Spleen (tissue), 11 donors: ENCODE measurements around the gene PUSL1. TPM values are rescaled to one million over a fixed set of nuclear protein-coding genes. Genes with fewer than 3 reads are reported as not detected.
A peak's percentile ranks its signal among the peaks of the same experiment; 100 is the strongest.

ENCODE experiments used
- DNase-seq: peaks from one replicate; pipeline ENCODE4 v3.0.0-alpha.2; 2020
- H3K27ac ChIP-seq, 8 donors: fragments of 200-600 bp; sonication (generic) in 7 of 8; 1 replicate in 4 of 8; 2 replicates in 4 of 8; pipeline versions ENCODE4 v1.5.0 to v1.8.0; 2016 to 2021; ENCODE audit warnings: inconsistent platforms in 4 of 8, mild to moderate bottlenecking in 4 of 8, moderate library complexity in 1 of 8
- H3K27me3 ChIP-seq, 7 donors: fragments of 200-600 bp; sonication (generic) in 6 of 7; replicated peaks in 1 of 7; 1 replicate in 4 of 7; 2 replicates in 3 of 7; pipeline versions ENCODE4 v1.5.0 to v1.8.0; 2016 to 2021; ENCODE audit warnings: inconsistent platforms in 3 of 7, mild to moderate bottlenecking in 1 of 7
- H3K36me3 ChIP-seq, 6 donors: fragments of 200-600 bp; sonication (generic) in 5 of 6; 1 replicate in 4 of 6; 2 replicates in 2 of 6; pipeline versions ENCODE4 v1.5.0 to v1.8.0; 2016 to 2021; ENCODE audit warnings: inconsistent platforms in 2 of 6
- H3K4me1 ChIP-seq, 6 donors: fragments of 200-600 bp; sonication (generic) in 5 of 6; 1 replicate in 3 of 6; 2 replicates in 3 of 6; pipeline versions ENCODE4 v1.5.0 to v1.8.0; 2016 to 2021; ENCODE audit warnings: inconsistent platforms in 3 of 6
- H3K4me3 ChIP-seq, 8 donors: fragments of 200-600 bp; sonication (generic) in 7 of 8; 1 replicate in 4 of 8; 2 replicates in 4 of 8; pipeline versions ENCODE4 v1.5.0 to v1.8.0; 2016 to 2021; ENCODE audit warnings: inconsistent platforms in 4 of 8, mild to moderate bottlenecking in 4 of 8, moderate library complexity in 2 of 8
- H3K9me3 ChIP-seq, 8 donors: fragments of 200-600 bp; sonication (generic) in 7 of 8; 1 replicate in 4 of 8; 2 replicates in 4 of 8; pipeline versions ENCODE4 v1.5.0 to v1.8.0; 2016 to 2021; ENCODE audit warnings: inconsistent platforms in 4 of 8
- POLR2A ChIP-seq, 3 donors: fragments of 450-650 bp; IDR thresholded peaks; one replicate each; pipeline ENCODE4 v1.5.1; 2017; ENCODE audit warnings: antibody characterized with exemption in 3 of 3, mild to moderate bottlenecking in 1 of 3
- POLR2AphosphoS5 ChIP-seq, 3 donors: sonication (generic); formaldehyde crosslinking; IDR thresholded peaks; one replicate each; pipeline ENCODE4 v1.5.1; 2017; ENCODE audit warnings: antibody characterized with exemption in 3 of 3
- WGBS, 5 donors: extraction: QIAGEN DNeasy Blood & Tissue Kit in 3 of 5; methylation state at CpG; one replicate each; pipeline versions ENCODE4 v1.1.5 to v1.1.7; 2013 to 2018; 5-methylcytosine and 5-hydroxymethylcytosine counted together
- intact Hi-C: fragments of 100-400 bp; cut with DNase I; formaldehyde crosslinking; loops from one replicate; pipeline ENCODE4 v1.15.0; 2023; ENCODE audit warnings: low total_unique reads
- polyA plus RNA-seq, 3 donors: library from polyadenylated mRNA; stranded (reverse); fragments of 200-250 nt; gene quantifications; one replicate each; pipeline ENCODE4 v1.2.1, GENCODE V29; 2013
- total RNA-seq, 7 donors: library from RNA; depleted of rRNA in 3 of 7; stranded (reverse); fragments of >200 nt in 3 of 7; fragmentation: NEBNext Ultra II Directional in 4 of 7; extraction: Animal tissue kit (Norgen Biotek cat#: 25700) in 4 of 7; gene quantifications; one replicate each; pipeline versions ENCODE4 v1.1.0 to v1.2.1, GENCODE V29; 2016 to 2021
- TF ChIP-seq, protein P1 (sequence below), 11 experiments: fragments of 200-600 bp in 7 of 11; fragments of 450-650 bp in 4 of 11; sonication (generic) in 4 of 11; IDR thresholded peaks in 8 of 11; conservative IDR thresholded peaks in 3 of 11; 1 replicate in 7 of 11; 2 replicates in 4 of 11; pipeline versions ENCODE4 v1.4.0 to v1.8.0; 2016 to 2021; ENCODE audit warnings: antibody characterized with exemption in 11 of 11, inconsistent platforms in 4 of 11, mild to moderate bottlenecking in 1 of 11
- donor health status: healthy with polysubstance abuse.
- donor health status: DM: no; HTN: no; CAD: no; lungs with moderate emphysema.
- donor health status: DM: no; HTN: no; CAD: no.
- donor health status: Bipolar disorder and iron deficiency.
- donor health status: healthy.
- donor health status: DM: no; HTN: no; CAD: no.
- donor health status: DM: yes; HTN: yes; CAD: no.

Gene PUSL1
- total and polyA plus RNA-seq, 10 donors = 9.8 to 22.9 (median 12.8) TPM

DNA sequence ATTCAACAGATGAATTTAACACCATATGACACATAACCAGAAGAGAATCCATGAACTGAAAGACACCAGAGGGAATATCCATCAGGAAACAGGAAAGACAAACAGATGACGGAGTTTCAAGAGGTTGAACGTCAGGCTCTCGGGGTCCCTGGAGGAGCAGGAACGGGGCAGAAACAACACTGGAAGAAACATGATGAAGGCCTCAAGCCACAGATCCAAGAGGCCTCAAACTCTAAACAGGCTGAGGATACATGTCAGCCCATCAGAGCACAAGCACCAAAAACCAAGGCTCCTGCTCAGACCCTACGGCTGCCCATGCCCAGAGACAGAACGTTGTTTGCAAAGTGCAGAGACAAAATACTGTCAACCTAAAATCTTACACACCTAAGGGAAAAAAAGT is 9.0 kb downstream of the PUSL1 start:
- Histone ChIP-seq H3K27ac (no peak overlapping the region), H3K27me3 (no peaks in the 10 kb centered on the region), H3K9me3 (no peaks in the 10 kb centered on the region), H3K4me1 (peaks cover 0 to 42% (median 19%) of the 10 kb centered on the region in 6 donors), H3K4me3 (no peak overlapping the region), H3K36me3 (peaks cover 0 to 95% (median 63%) of the 10 kb centered on the region in 6 donors)
- 87 to 92% (median 90%) methylated on average over 6 of the region's 6 CpGs for WGBS, 5 donors
- no peak for DNase-seq
- intact Hi-C loops = no loop called here
- TF ChIP-seq, protein P1, sequence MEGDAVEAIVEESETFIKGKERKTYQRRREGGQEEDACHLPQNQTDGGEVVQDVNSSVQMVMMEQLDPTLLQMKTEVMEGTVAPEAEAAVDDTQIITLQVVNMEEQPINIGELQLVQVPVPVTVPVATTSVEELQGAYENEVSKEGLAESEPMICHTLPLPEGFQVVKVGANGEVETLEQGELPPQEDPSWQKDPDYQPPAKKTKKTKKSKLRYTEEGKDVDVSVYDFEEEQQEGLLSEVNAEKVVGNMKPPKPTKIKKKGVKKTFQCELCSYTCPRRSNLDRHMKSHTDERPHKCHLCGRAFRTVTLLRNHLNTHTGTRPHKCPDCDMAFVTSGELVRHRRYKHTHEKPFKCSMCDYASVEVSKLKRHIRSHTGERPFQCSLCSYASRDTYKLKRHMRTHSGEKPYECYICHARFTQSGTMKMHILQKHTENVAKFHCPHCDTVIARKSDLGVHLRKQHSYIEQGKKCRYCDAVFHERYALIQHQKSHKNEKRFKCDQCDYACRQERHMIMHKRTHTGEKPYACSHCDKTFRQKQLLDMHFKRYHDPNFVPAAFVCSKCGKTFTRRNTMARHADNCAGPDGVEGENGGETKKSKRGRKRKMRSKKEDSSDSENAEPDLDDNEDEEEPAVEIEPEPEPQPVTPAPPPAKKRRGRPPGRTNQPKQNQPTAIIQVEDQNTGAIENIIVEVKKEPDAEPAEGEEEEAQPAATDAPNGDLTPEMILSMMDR (IDR thresholded peaks at IDR 0.05 in 8 of 11, conservative IDR thresholded peaks at IDR 0.05 in 3 of 11) = no peak
- TF ChIP-seq POLR2AphosphoS5 (IDR thresholded peaks at IDR 0.05) (no peak), POLR2A (IDR thresholded peaks at IDR 0.05) (no peak)

DNA sequence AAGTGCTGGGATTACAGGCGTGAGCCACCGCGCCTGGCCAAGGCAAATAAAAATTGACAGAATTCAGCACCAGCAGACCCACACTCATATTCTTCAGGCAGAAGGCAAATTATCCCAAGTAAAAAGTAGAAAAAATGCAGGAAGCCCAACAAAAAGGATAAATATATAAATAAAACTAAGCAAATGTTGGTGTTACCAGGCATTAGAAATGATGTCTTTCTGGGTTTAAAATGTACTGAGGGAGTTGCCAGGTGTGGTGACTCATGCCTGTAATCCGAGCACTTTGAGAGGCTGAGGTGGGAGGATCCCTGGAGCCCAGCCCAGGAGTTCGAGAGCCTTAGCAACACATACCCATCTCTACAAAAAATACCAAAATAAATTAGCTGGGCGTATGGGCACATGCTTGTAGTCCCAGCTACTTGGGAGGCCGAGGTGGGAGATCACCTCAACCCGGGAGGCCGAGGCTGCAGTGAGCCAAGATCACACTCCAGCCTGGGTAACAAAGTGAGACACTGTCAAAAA is 9.8 kb downstream of the PUSL1 start:
- H3K27me3 ChIP-seq = no peaks in the 10 kb centered on the region
- peaks cover 0 to 93% (median 55%) of the 10 kb centered on the region in 6 donors for H3K36me3 ChIP-seq
- H3K27ac ChIP-seq = peak overlapping the region in 2 of 8 donors; percentile 13
- TF ChIP-seq, protein P1 (IDR thresholded peaks at IDR 0.05 in 8 of 11, conservative IDR thresholded peaks at IDR 0.05 in 3 of 11) = no peak
- TF ChIP-seq POLR2AphosphoS5 (IDR thresholded peaks at IDR 0.05) (no peak), POLR2A (IDR thresholded peaks at IDR 0.05) (no peak)
- H3K9me3 ChIP-seq = no peaks in the 10 kb centered on the region
- no peak overlapping the region for H3K4me3 ChIP-seq
- peaks cover 2 to 49% (median 26%) of the 10 kb centered on the region in 6 donors for H3K4me1 ChIP-seq
- DNase-seq = no peak
- WGBS, 5 donors = 75 to 93% (median 89%) methylated on average over 9 of the region's 9 CpGs
- intact Hi-C loops = no loop called here

DNA sequence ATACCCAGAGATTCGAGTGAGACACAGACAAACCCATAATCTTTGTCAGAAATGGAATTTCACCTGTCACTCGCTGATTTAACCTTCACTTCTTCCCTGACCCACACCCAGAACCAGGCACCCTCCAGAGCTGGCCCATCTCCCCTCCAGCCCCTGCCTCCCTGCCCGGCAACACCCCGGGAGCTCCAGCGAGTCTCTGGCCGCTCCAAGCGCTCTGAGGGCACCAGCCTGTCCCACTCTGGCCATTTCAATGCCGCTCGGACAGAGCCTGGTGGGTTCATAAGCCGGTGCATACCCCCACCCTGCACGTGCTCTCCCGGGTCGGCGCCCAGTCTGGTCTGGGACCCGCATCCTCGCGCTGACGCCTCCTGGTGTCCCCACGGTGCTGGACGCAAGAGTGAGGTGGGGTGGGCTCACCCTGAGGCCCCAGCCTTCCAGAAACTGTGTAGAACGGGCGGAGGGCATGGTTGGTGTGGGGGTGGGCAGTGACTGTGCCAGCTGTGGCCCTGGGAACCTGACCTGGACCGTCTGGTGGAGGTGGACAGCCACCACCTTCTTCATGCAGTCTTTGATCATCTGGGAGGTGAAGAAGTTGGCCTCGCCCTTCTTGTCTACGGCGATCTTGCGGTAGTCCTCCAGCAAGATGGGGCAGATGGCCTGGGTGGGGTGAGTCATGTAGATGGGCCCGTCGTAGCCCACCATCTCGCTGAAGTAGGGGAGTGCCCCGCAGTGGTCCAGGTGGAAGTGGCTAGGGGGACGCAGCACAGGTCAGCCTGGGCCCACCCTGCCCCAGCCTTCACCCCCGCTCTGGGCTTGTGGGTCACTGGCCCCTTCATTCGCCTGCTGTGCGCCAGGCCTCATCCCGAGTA is 10.6 kb downstream of the PUSL1 start:
- Histone ChIP-seq H3K27me3 (no peaks in the 10 kb centered on the region), H3K27ac (peak overlapping the region in 1 of 8 donors; percentile 13), H3K9me3 (no peaks in the 10 kb centered on the region), H3K4me3 (no peak overlapping the region), H3K36me3 (peaks cover 0 to 85% (median 47%) of the 10 kb centered on the region in 6 donors), H3K4me1 (peaks cover 6 to 55% (median 31%) of the 10 kb centered on the region in 6 donors)
- TF ChIP-seq POLR2AphosphoS5 (IDR thresholded peaks at IDR 0.05) = peak in 2 of 3 donors; percentile 5 to 44
- TF ChIP-seq, protein P1 (IDR thresholded peaks at IDR 0.05 in 8 of 11, conservative IDR thresholded peaks at IDR 0.05 in 3 of 11) = no peak
- WGBS, 5 donors = 88 to 94% (median 92%) methylated on average over 31 to 36 of the region's 36 CpGs
- intact Hi-C loops = no loop called here
- no peak for DNase-seq

DNA sequence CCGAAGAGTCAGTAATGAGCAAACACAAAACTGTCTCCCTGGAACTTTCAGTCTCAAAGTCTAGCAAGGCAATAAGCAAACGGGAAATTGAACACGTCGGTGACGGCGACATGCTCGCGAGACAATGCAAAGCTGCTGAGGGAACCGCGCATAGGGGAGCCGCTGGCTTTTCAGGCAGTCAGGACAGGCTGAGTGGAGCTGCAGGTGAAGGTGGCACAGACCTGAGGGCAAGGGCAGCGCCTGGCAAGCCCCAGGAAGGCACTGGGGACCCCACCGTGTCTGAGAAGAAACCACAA is 11.2 kb downstream of the PUSL1 start:
- Histone ChIP-seq H3K9me3 (no peaks in the 10 kb centered on the region), H3K4me1 (peaks cover 6 to 55% (median 31%) of the 10 kb centered on the region in 6 donors), H3K27me3 (no peaks in the 10 kb centered on the region), H3K4me3 (no peak overlapping the region), H3K36me3 (peaks cover 0 to 79% (median 41%) of the 10 kb centered on the region in 6 donors), H3K27ac (no peak overlapping the region)
- WGBS, 5 donors = 88 to 90% (median 89%) methylated on average over 13 of the region's 13 CpGs
- no peak for TF ChIP-seq POLR2AphosphoS5 (IDR thresholded peaks at IDR 0.05)
- TF ChIP-seq, protein P1 (IDR thresholded peaks at IDR 0.05 in 8 of 11, conservative IDR thresholded peaks at IDR 0.05 in 3 of 11) = no peak
- no peak for TF ChIP-seq POLR2A (IDR thresholded peaks at IDR 0.05)
- no peak for DNase-seq
- intact Hi-C loops = no loop called here
